GM21526 (cell line): ENCODE results near the gene RAP1A.
"Not testable (repeated sequence)": the region's sequence is repeated elsewhere in the genome, so short reads cannot be mapped to it uniquely, and the experiment has no call there.

Source experiments
- ATAC-seq: cut with Tn5 transposase; IDR thresholded peaks from one replicate; pipeline ENCODE4 v1.9.1; 2021; ENCODE audit warnings: moderate library complexity; ENCODE audit not compliant: unreplicated experiment, low FRiP score

The RAP1A gene

GRCh38 chr1:111625276-111625675, 5.7 kb downstream of the RAP1A start:
- no peak for ATAC-seq

- no peak for ATAC-seq
Measured at GRCh38 chr1:111628153-111628552, 8.6 kb downstream of the RAP1A start.

- no peak for ATAC-seq
Measured at GRCh38 chr1:111629190-111629954, 9.8 kb downstream of the RAP1A start.

GRCh38 chr1:111630567-111630966, 11.0 kb downstream of the RAP1A start:
- no peak for ATAC-seq

GRCh38 chr1:111631502-111631901, 11.9 kb downstream of the RAP1A start:
- ATAC-seq = no peak

GRCh38 chr1:111632771-111633170, 13.2 kb downstream of the RAP1A start:
- not testable (repeated sequence) for ATAC-seq

- no peak for ATAC-seq
Measured at GRCh38 chr1:111633736-111634247, 14.2 kb downstream of the RAP1A start.

- ATAC-seq = no peak
Measured at GRCh38 chr1:111635324-111636009, 15.9 kb downstream of the RAP1A start.

- no peak for ATAC-seq
Measured at GRCh38 chr1:111638320-111638719, 18.7 kb downstream of the RAP1A start.

GRCh38 chr1:111639602-111640198, 20.1 kb downstream of the RAP1A start:
- ATAC-seq = no peak

GRCh38 chr1:111643097-111643496, 23.5 kb downstream of the RAP1A start:
- ATAC-seq = no peak

GRCh38 chr1:111643696-111644095, 24.1 kb downstream of the RAP1A start:
- no peak for ATAC-seq

- ATAC-seq = no peak
Measured at GRCh38 chr1:111644506-111644905, 24.9 kb downstream of the RAP1A start.

GRCh38 chr1:111647736-111648135, 28.1 kb downstream of the RAP1A start:
- ATAC-seq = no peak

- no peak for ATAC-seq
Measured at GRCh38 chr1:111648806-111649205, 29.2 kb downstream of the RAP1A start.

GRCh38 chr1:111649227-111649626, 29.6 kb downstream of the RAP1A start:
- ATAC-seq = no peak

- ATAC-seq = no peak
Measured at GRCh38 chr1:111649648-111650047, 30.1 kb downstream of the RAP1A start.

- no peak for ATAC-seq
Measured at GRCh38 chr1:111653709-111654108, 34.1 kb downstream of the RAP1A start.

GRCh38 chr1:111654839-111655238, 35.2 kb downstream of the RAP1A start:
- ATAC-seq = no peak

GRCh38 chr1:111656086-111657017, 36.8 kb downstream of the RAP1A start:
- ATAC-seq = no peak
